OCI-LY1 (cell line): ENCODE results near the gene EPB41L4A.

Experiments used
- H2AFZ ChIP-seq: fragments of 200-600 bp; sonication (generic), shearing (Covaris generic); 2 replicates; pipeline ENCODE4 v1.6.0; 2014; ENCODE audit warnings: antibody characterized with exemption, mild to moderate bottlenecking, low read length
- H3F3A ChIP-seq: fragments of 200-600 bp; sonication (generic), shearing (Covaris generic); 2 replicates; pipeline ENCODE4 v1.6.0; 2014; ENCODE audit warnings: mild to moderate bottlenecking, antibody characterized with exemption, low read length, moderate library complexity; ENCODE audit not compliant: insufficient read depth
- H3K27ac ChIP-seq: fragments of 200-600 bp; sonication (generic); 2 replicates; pipeline ENCODE4 v1.5.1; 2014; ENCODE audit warnings: low read length, mixed run types, mild to moderate bottlenecking, low read depth; ENCODE audit not compliant: poor library complexity, severe bottlenecking
- H3K27me3 ChIP-seq: fragments of 200-600 bp; sonication (generic); 2 replicates; pipeline ENCODE4 v1.6.0; 2014; ENCODE audit warnings: antibody characterized with exemption, mild to moderate bottlenecking, low read length, moderate library complexity; ENCODE audit not compliant: insufficient read depth
- H3K36me3 ChIP-seq: fragments of 200-600 bp; sonication (generic); 2 replicates; pipeline ENCODE4 v1.6.1; 2014; ENCODE audit warnings: mild to moderate bottlenecking, antibody characterized with exemption, low read length, moderate library complexity, mixed read lengths; ENCODE audit not compliant: insufficient read depth
- H3K4me1 ChIP-seq: fragments of 200-600 bp; sonication (generic); 2 replicates; pipeline ENCODE4 v1.5.1; 2014; ENCODE audit warnings: mild to moderate bottlenecking, low read length, moderate library complexity; ENCODE audit not compliant: insufficient read depth, severe bottlenecking
- H3K4me2 ChIP-seq: fragments of 200-600 bp; sonication (generic), shearing (Covaris generic); 2 replicates; pipeline ENCODE4 v1.6.1; 2014; ENCODE audit warnings: low read length
- H3K4me3 ChIP-seq: fragments of 200-600 bp; sonication (generic); 2 replicates; pipeline ENCODE4 v1.5.1; 2014; ENCODE audit warnings: low read length, low read depth, mild to moderate bottlenecking, mixed read lengths; ENCODE audit not compliant: poor library complexity, severe bottlenecking
- H3K79me2 ChIP-seq: fragments of 200-600 bp; shearing (Covaris generic); 2 replicates; pipeline ENCODE4 v1.6.1; 2016; ENCODE audit warnings: mixed run types, low read length, mixed read lengths; ENCODE audit not compliant: insufficient read depth
- H3K9ac ChIP-seq: fragments of 200-600 bp; sonication (generic), shearing (Covaris generic); 2 replicates; pipeline ENCODE4 v1.6.1; 2014; ENCODE audit warnings: mild to moderate bottlenecking, low read length, mixed read lengths
- H3K9me2 ChIP-seq: fragments of 200-600 bp; sonication (generic), shearing (Covaris generic); 2 replicates; pipeline ENCODE4 v1.6.1; 2014; ENCODE audit warnings: low read depth, mild to moderate bottlenecking, low read length, mixed read lengths
- H3K9me3 ChIP-seq: fragments of 200-600 bp; shearing (Covaris generic); 2 replicates; pipeline ENCODE4 v1.6.1; 2014; ENCODE audit warnings: low read length, mixed read lengths
- H4K20me1 ChIP-seq: fragments of 200-600 bp; sonication (generic), shearing (Covaris generic); 2 replicates; pipeline ENCODE4 v1.6.0; 2016; ENCODE audit warnings: mild to moderate bottlenecking, low read length; ENCODE audit not compliant: insufficient read depth
- CTCF ChIP-seq: fragments of 200-600 bp; sonication (generic), shearing (Covaris generic); IDR thresholded peaks from 2 replicates; pipeline ENCODE4 v1.5.1; 2017; ENCODE audit warnings: mild to moderate bottlenecking, antibody characterized with exemption, low read length, moderate library complexity, mixed read lengths
- EZH2 ChIP-seq: fragments of 200-600 bp; sonication (generic), shearing (Covaris generic); IDR thresholded peaks from 2 replicates; pipeline ENCODE4 v1.8.0; 2017; ENCODE audit warnings: borderline replicate concordance, mixed run types, mild to moderate bottlenecking, antibody characterized with exemption, low read length, moderate library complexity, mixed read lengths

The EPB41L4A gene

GRCh38 chr5:112342389-112342788 is 76.7 kb downstream of the EPB41L4A start:
- no peaks in the 10 kb centered on the region for H3K4me1 ChIP-seq
- no peak overlapping the region for H3K27ac ChIP-seq
- TF ChIP-seq EZH2 (no peak), CTCF (no peak)
- no peak overlapping the region for H3K9ac ChIP-seq
- H3F3A ChIP-seq, result no peaks in the 10 kb centered on the region
- no peaks in the 10 kb centered on the region for H3K79me2 ChIP-seq
- H3K4me3 ChIP-seq, result no peak overlapping the region
- H3K9me3 ChIP-seq, result no peaks in the 10 kb centered on the region
- H3K4me2 ChIP-seq, result no peak overlapping the region
- no peaks in the 10 kb centered on the region for H3K9me2 ChIP-seq
- H2AFZ ChIP-seq, result no peak overlapping the region
- H3K36me3 ChIP-seq, result no peaks in the 10 kb centered on the region
- no peaks in the 10 kb centered on the region for H3K27me3 ChIP-seq
- no peaks in the 10 kb centered on the region for H4K20me1 ChIP-seq

- Histone ChIP-seq H3F3A (no peaks in the 10 kb centered on the region), H3K36me3 (no peaks in the 10 kb centered on the region), H3K9me2 (no peaks in the 10 kb centered on the region), H3K4me2 (no peak overlapping the region), H3K4me3 (no peak overlapping the region), H2AFZ (no peak overlapping the region), H3K9me3 (no peaks in the 10 kb centered on the region), H4K20me1 (no peaks in the 10 kb centered on the region), H3K9ac (no peak overlapping the region), H3K27me3 (no peaks in the 10 kb centered on the region), H3K79me2 (no peaks in the 10 kb centered on the region), H3K27ac (no peak overlapping the region), H3K4me1 (no peaks in the 10 kb centered on the region)
- no peak for TF ChIP-seq EZH2
- no peak for TF ChIP-seq CTCF
These were observed 79.3 kb downstream of the EPB41L4A start for GRCh38 chr5:112339761-112340160.

- Histone ChIP-seq H3K4me2 (no peak overlapping the region), H3K36me3 (no peaks in the 10 kb centered on the region), H4K20me1 (no peaks in the 10 kb centered on the region), H3K79me2 (no peaks in the 10 kb centered on the region), H3K27me3 (no peaks in the 10 kb centered on the region), H3F3A (no peaks in the 10 kb centered on the region), H3K27ac (no peak overlapping the region), H3K4me1 (no peaks in the 10 kb centered on the region), H3K9me2 (no peaks in the 10 kb centered on the region), H3K9ac (no peak overlapping the region), H3K4me3 (no peak overlapping the region), H3K9me3 (no peaks in the 10 kb centered on the region), H2AFZ (no peak overlapping the region)
- no peak for TF ChIP-seq EZH2
- TF ChIP-seq CTCF, result no peak
These were observed 80.3 kb downstream of the EPB41L4A start for GRCh38 chr5:112338681-112339337.
